Measurements from ENCODE around the gene DNHD1. TPM values are rescaled to one million over a fixed set of nuclear protein-coding genes. Genes with fewer than 3 reads are reported as not detected.

The DNHD1 gene
- total and polyA plus RNA-seq, 9 of the 15 experiments (the other 6 are each of a cell fraction or from before 2014, with no cell fraction given), result 0.82 to 9.7 (median 3.8) TPM

DNA sequence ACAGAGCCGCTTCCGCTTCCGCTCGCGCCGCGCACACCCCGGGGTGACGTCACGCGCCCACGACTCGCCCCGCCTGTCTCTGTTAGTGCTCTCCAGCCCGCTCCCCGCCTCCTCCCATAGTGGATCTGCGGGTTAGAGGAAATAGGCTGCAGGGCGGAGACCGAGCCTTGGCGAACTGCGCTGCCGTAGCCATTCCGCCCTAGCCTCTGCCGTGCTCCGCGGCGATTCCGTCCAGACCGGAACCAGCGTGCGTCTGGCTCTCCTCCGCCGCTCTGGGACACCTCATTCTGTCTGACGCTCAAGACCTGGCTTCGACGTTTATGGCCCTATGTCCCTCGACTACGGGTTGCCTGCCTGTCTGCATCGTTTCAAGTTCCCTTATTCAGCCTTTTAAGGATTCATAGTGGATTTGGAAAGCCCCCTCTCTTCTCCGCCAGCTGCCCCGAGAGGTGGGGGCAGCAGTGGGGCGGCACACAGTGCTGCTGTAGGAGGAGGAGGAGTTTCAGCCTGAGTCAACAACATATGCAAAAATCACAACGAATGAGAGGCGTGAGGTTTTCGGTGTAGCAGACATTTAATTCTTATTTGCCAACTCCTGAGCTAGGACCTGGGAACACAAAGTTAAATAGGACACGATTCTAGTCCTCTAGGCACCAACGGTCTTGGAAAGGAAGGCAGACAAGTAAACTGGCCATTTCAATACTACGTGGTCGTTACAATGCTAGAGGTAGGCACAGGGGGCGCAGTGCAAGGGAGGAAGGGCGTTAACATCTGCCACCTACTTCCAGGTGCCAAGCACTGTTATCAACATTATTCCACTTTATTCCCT, 115.3 kb downstream of the DNHD1 start, which contains the start of gene TAF10 (continued):
- TF ChIP-seq, protein P1, sequence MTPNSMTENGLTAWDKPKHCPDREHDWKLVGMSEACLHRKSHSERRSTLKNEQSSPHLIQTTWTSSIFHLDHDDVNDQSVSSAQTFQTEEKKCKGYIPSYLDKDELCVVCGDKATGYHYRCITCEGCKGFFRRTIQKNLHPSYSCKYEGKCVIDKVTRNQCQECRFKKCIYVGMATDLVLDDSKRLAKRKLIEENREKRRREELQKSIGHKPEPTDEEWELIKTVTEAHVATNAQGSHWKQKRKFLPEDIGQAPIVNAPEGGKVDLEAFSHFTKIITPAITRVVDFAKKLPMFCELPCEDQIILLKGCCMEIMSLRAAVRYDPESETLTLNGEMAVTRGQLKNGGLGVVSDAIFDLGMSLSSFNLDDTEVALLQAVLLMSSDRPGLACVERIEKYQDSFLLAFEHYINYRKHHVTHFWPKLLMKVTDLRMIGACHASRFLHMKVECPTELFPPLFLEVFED (CRISPR knock-in tag; conservative IDR thresholded peaks at IDR 0.05), result peak; percentile 68; the same call in 1 of the 2 replicates
- TF ChIP-seq ILF3 (IDR thresholded peaks at IDR 0.05; ENCODE audit: borderline replicate concordance) (no peak), EHMT2 (IDR thresholded peaks at IDR 0.05) (no peak), ILK (tag; IDR thresholded peaks at IDR 0.05; ENCODE audit: borderline replicate concordance, low read depth) (no peak), ADNP (tag; IDR thresholded peaks at IDR 0.05) (no peak), TSC22D4 (tag; IDR thresholded peaks at IDR 0.05) (no peak), ZNF507 (tag; conservative IDR thresholded peaks at IDR 0.05) (no peak), RCOR1 (IDR thresholded peaks at IDR 0.05; ENCODE audit: borderline replicate concordance in 1 of 2, low read depth in 2 of 2, low read length in 2 of 2) (peak in 1 of 2 experiments; percentile 35; a peak in 1 of 4 replicates), LEF1 (IDR thresholded peaks at IDR 0.05) (no peak), CCNT2 (IDR thresholded peaks at IDR 0.05; ENCODE audit: borderline replicate concordance, extremely low read depth, insufficient read length, low read depth, low read length) (peak; percentile 82), RBM34 (IDR thresholded peaks at IDR 0.05; ENCODE audit: borderline replicate concordance, insufficient read depth, low read length) (no peak), TEAD2 (tag; IDR thresholded peaks at IDR 0.05) (no peak), CHD1 (IDR thresholded peaks at IDR 0.05; ENCODE audit: low read length) (peak; percentile 65), TCF3 (CRISPR knock-in tag; IDR thresholded peaks at IDR 0.05) (peak; percentile 24; the same call in 1 of the 2 replicates), SMARCC2 (IDR thresholded peaks at IDR 0.05; ENCODE audit: low read depth) (no peak), RBM39 (optimal IDR thresholded peaks at IDR 0.05; ENCODE audit: low read depth, low read length) (no peak), EWSR1 (IDR thresholded peaks at IDR 0.05; ENCODE audit: borderline replicate concordance, low read depth, partially characterized antibody) (no peak)
- TF ChIP-seq, protein P2, sequence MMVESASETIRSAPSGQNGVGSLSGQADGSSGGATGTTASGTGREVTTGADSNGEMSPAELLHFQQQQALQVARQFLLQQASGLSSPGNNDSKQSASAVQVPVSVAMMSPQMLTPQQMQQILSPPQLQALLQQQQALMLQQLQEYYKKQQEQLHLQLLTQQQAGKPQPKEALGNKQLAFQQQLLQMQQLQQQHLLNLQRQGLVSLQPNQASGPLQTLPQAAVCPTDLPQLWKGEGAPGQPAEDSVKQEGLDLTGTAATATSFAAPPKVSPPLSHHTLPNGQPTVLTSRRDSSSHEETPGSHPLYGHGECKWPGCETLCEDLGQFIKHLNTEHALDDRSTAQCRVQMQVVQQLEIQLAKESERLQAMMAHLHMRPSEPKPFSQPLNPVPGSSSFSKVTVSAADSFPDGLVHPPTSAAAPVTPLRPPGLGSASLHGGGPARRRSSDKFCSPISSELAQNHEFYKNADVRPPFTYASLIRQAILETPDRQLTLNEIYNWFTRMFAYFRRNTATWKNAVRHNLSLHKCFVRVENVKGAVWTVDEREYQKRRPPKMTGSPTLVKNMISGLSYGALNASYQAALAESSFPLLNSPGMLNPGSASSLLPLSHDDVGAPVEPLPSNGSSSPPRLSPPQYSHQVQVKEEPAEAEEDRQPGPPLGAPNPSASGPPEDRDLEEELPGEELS (CRISPR knock-in tag; IDR thresholded peaks at IDR 0.05; ENCODE audit: borderline replicate concordance), result no peak
- TF ChIP-seq, protein P3, sequence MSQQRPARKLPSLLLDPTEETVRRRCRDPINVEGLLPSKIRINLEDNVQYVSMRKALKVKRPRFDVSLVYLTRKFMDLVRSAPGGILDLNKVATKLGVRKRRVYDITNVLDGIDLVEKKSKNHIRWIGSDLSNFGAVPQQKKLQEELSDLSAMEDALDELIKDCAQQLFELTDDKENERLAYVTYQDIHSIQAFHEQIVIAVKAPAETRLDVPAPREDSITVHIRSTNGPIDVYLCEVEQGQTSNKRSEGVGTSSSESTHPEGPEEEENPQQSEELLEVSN (IDR thresholded peaks at IDR 0.05; ENCODE audit: borderline replicate concordance in 1 of 2, extremely low read depth in 1 of 2, insufficient read depth in 1 of 2, insufficient read length in 1 of 2, low read depth in 1 of 2, low read length in 1 of 2, poor library complexity in 1 of 2, severe bottlenecking in 1 of 2), result peak; percentile 66 to 68
- TF ChIP-seq, protein P4, sequence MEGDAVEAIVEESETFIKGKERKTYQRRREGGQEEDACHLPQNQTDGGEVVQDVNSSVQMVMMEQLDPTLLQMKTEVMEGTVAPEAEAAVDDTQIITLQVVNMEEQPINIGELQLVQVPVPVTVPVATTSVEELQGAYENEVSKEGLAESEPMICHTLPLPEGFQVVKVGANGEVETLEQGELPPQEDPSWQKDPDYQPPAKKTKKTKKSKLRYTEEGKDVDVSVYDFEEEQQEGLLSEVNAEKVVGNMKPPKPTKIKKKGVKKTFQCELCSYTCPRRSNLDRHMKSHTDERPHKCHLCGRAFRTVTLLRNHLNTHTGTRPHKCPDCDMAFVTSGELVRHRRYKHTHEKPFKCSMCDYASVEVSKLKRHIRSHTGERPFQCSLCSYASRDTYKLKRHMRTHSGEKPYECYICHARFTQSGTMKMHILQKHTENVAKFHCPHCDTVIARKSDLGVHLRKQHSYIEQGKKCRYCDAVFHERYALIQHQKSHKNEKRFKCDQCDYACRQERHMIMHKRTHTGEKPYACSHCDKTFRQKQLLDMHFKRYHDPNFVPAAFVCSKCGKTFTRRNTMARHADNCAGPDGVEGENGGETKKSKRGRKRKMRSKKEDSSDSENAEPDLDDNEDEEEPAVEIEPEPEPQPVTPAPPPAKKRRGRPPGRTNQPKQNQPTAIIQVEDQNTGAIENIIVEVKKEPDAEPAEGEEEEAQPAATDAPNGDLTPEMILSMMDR (IDR thresholded peaks at IDR 0.05 in 2 of 3, conservative IDR thresholded peaks at IDR 0.05 in 1 of 3; ENCODE audit: insufficient read depth in 2 of 3, low read depth in 1 of 3, low read length in 3 of 3), result peak; percentile 53 to 70 (median 59); a peak in 5 of 6 replicates
